ENCODE results near the gene ZNF397. TPM values are rescaled to one million over a fixed set of nuclear protein-coding genes. Genes with fewer than 3 reads are reported as not detected.
A peak's percentile ranks its signal among the peaks of the same experiment; 100 is the strongest.

The ZNF397 gene
- total and polyA plus RNA-seq, 2 experiments from 2014 or later, result 5.2 to 22.0 TPM

DNA sequence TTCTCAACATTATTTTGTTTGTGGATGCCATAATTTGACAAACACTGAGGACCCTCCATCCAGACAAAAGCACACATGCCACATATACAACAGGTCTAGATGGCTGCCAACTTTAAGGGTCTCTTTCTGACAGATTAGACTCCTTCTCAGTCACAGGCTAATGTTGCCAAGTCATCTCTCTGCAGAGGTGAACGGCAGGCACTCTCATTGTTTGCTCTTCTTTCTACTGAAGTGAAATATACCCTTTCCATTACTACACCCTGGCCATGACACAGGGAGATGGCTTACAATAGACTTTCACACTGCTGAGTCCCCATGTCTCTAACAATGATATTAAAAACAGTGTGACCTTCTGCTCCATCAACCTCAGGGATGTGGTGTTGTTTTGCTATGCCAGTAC is 47.5 kb upstream of the ZNF397 start:
- no peak for DNase-seq (ENCODE audit: low spot score)
- TF ChIP-seq EZH2 (IDR thresholded peaks at IDR 0.05; ENCODE audit: borderline replicate concordance), result no peak
- no peak for TF ChIP-seq CTCF (IDR thresholded peaks at IDR 0.05; ENCODE audit: poor library complexity)
- TF ChIP-seq EZH2phosphoT487 (IDR thresholded peaks at IDR 0.05; ENCODE audit: low read depth, severe bottlenecking, unreplicated experiment), result no peak
- H3K4me2 ChIP-seq, result no peak overlapping the region
- no peaks in the 10 kb centered on the region for H3K9me2 ChIP-seq (replicated peaks; ENCODE audit: insufficient read depth)
- no peaks in the 10 kb centered on the region for H3K36me3 ChIP-seq (replicated peaks; ENCODE audit: insufficient read depth, low read depth)
- no peaks in the 10 kb centered on the region for H3K9me3 ChIP-seq (ENCODE audit: low read depth)
- no peak overlapping the region for H2AFZ ChIP-seq
- peaks cover 8% of the 10 kb centered on the region for H3K4me1 ChIP-seq (ENCODE audit: insufficient read depth)
- no peak overlapping the region for H3K27ac ChIP-seq
- WGBS (ENCODE audit: low lambda C conversion rate, missing lambda C conversion rate), result 40% methylated on average over 1 of the region's 1 CpG
- no peaks in the 10 kb centered on the region for H3K79me2 ChIP-seq
- no peak overlapping the region for H3K4me3 ChIP-seq
- H4K20me1 ChIP-seq (ENCODE audit: insufficient read depth, poor library complexity, severe bottlenecking), result no peaks in the 10 kb centered on the region
- H3K27me3 ChIP-seq, result no peaks in the 10 kb centered on the region

DNA sequence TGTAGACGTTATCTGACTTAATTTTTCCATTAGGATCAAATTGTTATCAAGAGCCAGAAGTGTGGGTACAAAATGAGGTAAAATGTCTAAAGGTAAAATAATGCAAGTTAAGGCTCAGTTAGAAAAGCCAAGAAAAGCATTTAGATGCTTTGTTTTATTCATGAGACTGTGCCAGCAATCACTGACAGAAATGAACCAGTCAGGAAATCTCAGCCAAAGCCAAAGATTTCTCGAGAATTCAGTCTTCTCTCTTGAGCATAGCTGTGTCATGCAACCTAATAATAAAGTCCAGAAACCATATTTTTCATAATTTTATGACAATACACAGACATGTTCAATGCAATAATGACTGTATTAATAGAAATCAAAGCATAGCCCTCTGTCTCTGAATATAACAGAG is 43.5 kb upstream of the ZNF397 start:
- TF ChIP-seq CTCF (IDR thresholded peaks at IDR 0.05; ENCODE audit: poor library complexity) (no peak), EZH2 (IDR thresholded peaks at IDR 0.05; ENCODE audit: borderline replicate concordance) (no peak), EZH2phosphoT487 (IDR thresholded peaks at IDR 0.05; ENCODE audit: low read depth, severe bottlenecking, unreplicated experiment) (no peak)
- WGBS (ENCODE audit: low lambda C conversion rate, missing lambda C conversion rate), result 71% methylated on average over 2 of the region's 2 CpGs
- H3K4me3 ChIP-seq, result no peak overlapping the region
- H3K27me3 ChIP-seq, result no peaks in the 10 kb centered on the region
- H4K20me1 ChIP-seq (ENCODE audit: insufficient read depth, poor library complexity, severe bottlenecking), result no peaks in the 10 kb centered on the region
- no peak for DNase-seq (ENCODE audit: low spot score)
- no peak overlapping the region for H3K27ac ChIP-seq
- no peaks in the 10 kb centered on the region for H3K9me2 ChIP-seq (replicated peaks; ENCODE audit: insufficient read depth)
- no peak overlapping the region for H2AFZ ChIP-seq
- no peak overlapping the region for H3K4me2 ChIP-seq
- H3K9me3 ChIP-seq (ENCODE audit: low read depth), result no peaks in the 10 kb centered on the region
- no peaks in the 10 kb centered on the region for H3K4me1 ChIP-seq (ENCODE audit: insufficient read depth)
- no peaks in the 10 kb centered on the region for H3K79me2 ChIP-seq
- H3K36me3 ChIP-seq (replicated peaks; ENCODE audit: insufficient read depth, low read depth), result no peaks in the 10 kb centered on the region

DNA sequence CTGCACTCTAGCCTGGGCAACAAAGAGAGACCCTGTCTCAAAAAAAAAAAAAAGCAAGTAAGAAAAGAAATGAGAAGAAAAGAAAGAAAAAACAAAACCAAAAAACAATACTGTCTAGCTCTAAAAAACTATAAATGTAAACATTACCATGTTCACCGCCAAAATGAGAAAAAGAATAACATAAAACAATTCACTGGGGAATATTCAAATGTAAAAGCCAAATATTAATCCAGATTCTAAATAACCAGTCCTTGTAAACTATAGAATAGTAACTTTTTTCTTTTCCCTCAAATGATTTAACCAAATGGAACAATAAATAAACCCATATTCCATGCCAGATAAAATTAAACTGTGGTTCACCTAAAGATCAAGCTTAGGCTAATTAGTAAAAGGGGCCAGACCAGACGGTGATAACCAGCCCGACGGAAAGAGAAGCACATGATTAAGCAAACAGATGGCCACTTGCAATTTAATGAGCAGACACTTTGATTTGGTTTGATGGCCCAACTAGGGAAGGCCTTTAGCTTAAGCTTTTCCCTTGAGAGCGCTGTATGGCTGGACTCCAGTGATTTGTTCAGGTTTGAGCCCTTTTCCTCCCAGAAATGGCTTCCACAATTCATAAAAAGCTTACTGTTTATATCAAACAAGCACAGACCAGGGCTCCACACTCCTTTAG is 39.4 kb upstream of the ZNF397 start:
- Histone ChIP-seq H3K27ac (peak overlapping the region; percentile 12), H3K9me3 (ENCODE audit: low read depth) (no peaks in the 10 kb centered on the region), H3K27me3 (no peaks in the 10 kb centered on the region), H3K4me1 (ENCODE audit: insufficient read depth) (no peaks in the 10 kb centered on the region), H3K4me3 (no peak overlapping the region), H3K79me2 (no peaks in the 10 kb centered on the region), H2AFZ (no peak overlapping the region), H4K20me1 (ENCODE audit: insufficient read depth, poor library complexity, severe bottlenecking) (no peaks in the 10 kb centered on the region), H3K9me2 (replicated peaks; ENCODE audit: insufficient read depth) (no peaks in the 10 kb centered on the region), H3K4me2 (no peak overlapping the region), H3K36me3 (replicated peaks; ENCODE audit: insufficient read depth, low read depth) (no peaks in the 10 kb centered on the region)
- 68% methylated on average over 5 of the region's 5 CpGs for WGBS (ENCODE audit: low lambda C conversion rate, missing lambda C conversion rate)
- DNase-seq (ENCODE audit: low spot score), result no peak
- TF ChIP-seq CTCF (IDR thresholded peaks at IDR 0.05; ENCODE audit: poor library complexity) (no peak), EZH2phosphoT487 (IDR thresholded peaks at IDR 0.05; ENCODE audit: low read depth, severe bottlenecking, unreplicated experiment) (no peak)

All from hepatocyte (in vitro differentiated cells).